Stomach (tissue), 19 donors: ENCODE measurements around the gene FGF22. TPM values are rescaled to one million over a fixed set of nuclear protein-coding genes. Genes with fewer than 3 reads are reported as not detected.

Experiments
- DNase-seq, 2 donors: peaks; one replicate each; pipeline versions ENCODE4 v3.0.0 to v3.0.0-alpha.2; 2013 to 2019
- H3K27ac ChIP-seq, 5 donors: fragments of 200-600 bp in 4 of 5; sonication (generic) in 4 of 5; one replicate each; pipeline ENCODE4 v1.5.1; 2013 to 2019; ENCODE audit warnings: mild to moderate bottlenecking in 1 of 5, moderate library complexity in 1 of 5
- H3K27me3 ChIP-seq, 3 donors: fragments of 200-600 bp; sonication (generic); one replicate each; pipeline ENCODE4 v1.5.1; 2017 to 2019; ENCODE audit warnings: mixed run types in 1 of 3
- H3K36me3 ChIP-seq, 4 donors: fragments of 200-600 bp; sonication (generic); 1 replicate in 3 of 4; 2 replicates in 1 of 4; pipeline ENCODE4 v1.5.1; 2016 to 2019
- H3K4me1 ChIP-seq, 4 donors: fragments of 200-600 bp; sonication (generic); one replicate each; pipeline ENCODE4 v1.5.1; 2016 to 2019
- H3K4me3 ChIP-seq, 4 donors: fragments of 200-600 bp; sonication (generic) in 3 of 4; one replicate each; pipeline ENCODE4 v1.5.1; 2016 to 2019; ENCODE audit warnings: mild to moderate bottlenecking in 1 of 4
- H3K9me3 ChIP-seq, 4 donors: fragments of 200-600 bp; sonication (generic); one replicate each; pipeline ENCODE4 v1.5.1; 2016 to 2019
- CTCF ChIP-seq, 7 experiments: fragments of 450-650 bp in 4 of 7; fragments of 200-600 bp in 3 of 7; sonication (generic) in 3 of 7; IDR thresholded peaks; one replicate each; pipeline ENCODE4 v1.5.1; 2016 to 2019; ENCODE audit warnings: antibody characterized with exemption in 7 of 7, control low read depth in 2 of 7, mild to moderate bottlenecking in 1 of 7
- EP300 ChIP-seq: sonication (generic); formaldehyde crosslinking; IDR thresholded peaks from one replicate; pipeline ENCODE4 v1.6.1; 2017; ENCODE audit warnings: antibody characterized with exemption
- POLR2A ChIP-seq, 4 donors: fragments of 450-650 bp; IDR thresholded peaks; one replicate each; pipeline ENCODE4 v1.6.1; 2016; ENCODE audit warnings: antibody characterized with exemption in 4 of 4, control low read depth in 2 of 4, mild to moderate bottlenecking in 1 of 4, moderate library complexity in 1 of 4
- POLR2AphosphoS5 ChIP-seq, 3 donors: sonication (generic); formaldehyde crosslinking; IDR thresholded peaks; one replicate each; pipeline ENCODE4 v1.6.1; 2016; ENCODE audit warnings: antibody characterized with exemption in 3 of 3
- WGBS, 5 donors: extraction: QIAGEN DNeasy Blood & Tissue Kit in 3 of 5; methylation state at CpG; one replicate each; pipeline versions ENCODE4 v1.1.5 to v1.1.7; 2013 to 2018; 5-methylcytosine and 5-hydroxymethylcytosine counted together
- intact Hi-C: fragments of 100-400 bp; cut with DNase I; formaldehyde crosslinking; loops from one replicate; pipeline ENCODE4 v1.15.1; 2023; ENCODE audit warnings: low total_unique reads
- long read RNA-seq, 10 donors: transcript quantifications; one replicate each; lab custom pipeline, GENCODE V29; 2026
- polyA plus RNA-seq, 3 donors: library from polyadenylated mRNA; stranded (reverse); fragments of 200-250 nt; gene quantifications; one replicate each; pipeline ENCODE4 v1.2.3, GENCODE V29; 2013
- total RNA-seq, 5 donors: library from RNA; depleted of rRNA; stranded (reverse); fragments of >200 nt; gene quantifications; one replicate each; pipeline versions ENCODE4 v1.1.0 to v1.2.3, GENCODE V29; 2014 to 2016
- donor health status: healthy with polysubstance abuse.
- donor health status: Bipolar disorder and iron deficiency.
- donor health status: healthy.

FGF22 gene
- total RNA-seq, result under 1 TPM in 1 of 5 donors, not detected in 4; 0.45 TPM
- polyA plus RNA-seq, result under 1 TPM; 0.37 to 0.76 (median 0.48) TPM
- long read RNA-seq, donor 1, partial matches to known transcripts, result 0 of 1 reads
- long read RNA-seq, donor 1, other reads (novel, unspliced or antisense), result 0 of 1 reads
- long read RNA-seq, donor 2, result 0 reads
- long read RNA-seq, donor 3, partial matches to known transcripts, result 0 of 1 reads
- long read RNA-seq, donor 3, other reads (novel, unspliced or antisense), result 0 of 1 reads
- long read RNA-seq, donor 4, result 0 reads
- long read RNA-seq, donor 5, result 0 reads
- long read RNA-seq, donor 6, result 0 reads
- long read RNA-seq, donor 7, result 0 reads
- long read RNA-seq, donor 8, result 0 reads
- long read RNA-seq, donor 9, result 0 reads
- long read RNA-seq, donor 10, partial matches to known transcripts, result 0 of 1 reads
- long read RNA-seq, donor 10, other reads (novel, unspliced or antisense), result 0 of 1 reads

GRCh38 chr19:639253-640160 is at the start of gene FGF22:
FGF22 (plus strand) TSS chr19:639879; CDS start chr19:639926, 47 bp downstream.
- 6 to 9% (median 8%) methylated on average over 44 to 109 of the region's 109 CpGs for WGBS, 5 donors
- intact Hi-C loops, result loop anchor here (10.0 kb wide), 1 partner anchor 65 kb away; the partner anchor contains the start of gene BSG
- DNase-seq, result peak; percentile 97
- Histone ChIP-seq H3K9me3 (no peaks in the 10 kb centered on the region), H3K4me1 (peaks cover 13 to 26% (median 21%) of the 10 kb centered on the region in 4 donors), H3K27me3 (peaks cover 0 to 10% (median 0%) of the 10 kb centered on the region in 3 donors), H3K36me3 (peaks cover 0 to 6% (median 4%) of the 10 kb centered on the region in 4 donors), H3K27ac (peak within 1 kb of the TSS in 3 of 5 donors; percentile 29 to 73 (median 41)), H3K4me3 (peak within 1 kb of the TSS; percentile 45 to 55 (median 48))
- no peak for TF ChIP-seq CTCF (IDR thresholded peaks at IDR 0.05)
- no peak for TF ChIP-seq POLR2AphosphoS5 (IDR thresholded peaks at IDR 0.05)
- no peak for TF ChIP-seq EP300
- no peak for TF ChIP-seq POLR2A (IDR thresholded peaks at IDR 0.05)

GRCh38 chr19:590396-590745 is 49.3 kb upstream of the FGF22 start:
- Histone ChIP-seq H3K4me1 (peaks cover 13 to 35% (median 31%) of the 10 kb centered on the region in 4 donors), H3K9me3 (no peaks in the 10 kb centered on the region), H3K27me3 (peaks cover 33 to 94% (median 49%) of the 10 kb centered on the region in 3 donors), H3K27ac (no peak overlapping the region), H3K4me3 (peak overlapping the region in 2 of 4 donors; percentile 22 to 26), H3K36me3 (no peaks in the 10 kb centered on the region)
- 0 to 1% (median 1%) methylated on average over 4 to 50 of the region's 50 CpGs; no CpG with 5 or more reads in 1 of the 5 donors for WGBS, 5 donors
- intact Hi-C loops, result no loop called here
- TF ChIP-seq CTCF (IDR thresholded peaks at IDR 0.05) (no peak), POLR2AphosphoS5 (IDR thresholded peaks at IDR 0.05) (no peak), POLR2A (IDR thresholded peaks at IDR 0.05) (no peak), EP300 (no peak)
- DNase-seq, result peak in 1 of 2 donors; percentile 64

- intact Hi-C loops, result no loop called here
- DNase-seq, result no peak
- Histone ChIP-seq H3K27ac (no peak overlapping the region), H3K27me3 (peaks cover 33 to 94% (median 49%) of the 10 kb centered on the region in 3 donors), H3K4me3 (peak overlapping the region in 2 of 4 donors; percentile 22 to 26), H3K36me3 (no peaks in the 10 kb centered on the region), H3K9me3 (no peaks in the 10 kb centered on the region), H3K4me1 (peaks cover 13 to 35% (median 31%) of the 10 kb centered on the region in 4 donors)
- 5 to 10% (median 6%) methylated on average over 8 to 41 of the region's 41 CpGs for WGBS, 5 donors
- TF ChIP-seq POLR2A (IDR thresholded peaks at IDR 0.05) (no peak), POLR2AphosphoS5 (IDR thresholded peaks at IDR 0.05) (no peak), EP300 (no peak), CTCF (IDR thresholded peaks at IDR 0.05) (no peak)
These were observed 49.0 kb upstream of the FGF22 start for GRCh38 chr19:590750-591098.
